Activated CD4-positive, alpha-beta T cell treated with anti-CD3 and anti-CD28 coated beads, Interleukin-2, amount 10 ng/mL, durations not matched to agents 24 days and 14 days (primary cell): ENCODE data around the gene INPP4B. TPM values are rescaled to one million over a fixed set of nuclear protein-coding genes. Genes with fewer than 3 reads are reported as not detected.

Experiments
- DNase-seq: peaks from one replicate; pipeline ENCODE4 v3.0.0; 2022
- H3K27ac Mint-ChIP-seq: one replicate; pipeline ENCODE4 v1.8.0; 2022; ENCODE audit warnings: mild to moderate bottlenecking, mixed read lengths
- H3K27me3 Mint-ChIP-seq: one replicate; pipeline ENCODE4 v1.8.0; 2022; ENCODE audit warnings: mixed read lengths
- H3K36me3 Mint-ChIP-seq: one replicate; pipeline ENCODE4 v1.8.0; 2022; ENCODE audit warnings: low read depth, mild to moderate bottlenecking, mixed read lengths
- H3K4me1 Mint-ChIP-seq: one replicate; pipeline ENCODE4 v1.8.0; 2021; ENCODE audit warnings: mixed read lengths
- H3K4me3 Mint-ChIP-seq: one replicate; pipeline ENCODE4 v1.8.0; 2022; ENCODE audit warnings: mild to moderate bottlenecking, moderate library complexity, mixed read lengths
- H3K9me3 Mint-ChIP-seq: one replicate; pipeline ENCODE4 v1.8.0; 2021; ENCODE audit warnings: mixed read lengths
- intact Hi-C: fragments of 100-400 bp; cut with micrococcal nuclease; formaldehyde crosslinking; loops from one replicate; pipeline ENCODE4 v1.15.1; 2023
- total RNA-seq: library from RNA; stranded (reverse); gene quantifications from 2 replicates; pipeline ENCODE4 v1.2.3, GENCODE V29; 2022

INPP4B gene
- total RNA-seq, 1 donor from 2014 or later, result 42.5 TPM

- no peak for DNase-seq
- intact Hi-C loops, result no loop called here
- H3K4me3 Mint-ChIP-seq, result no peak overlapping the region
- H3K27me3 Mint-ChIP-seq, result no peaks in the 10 kb centered on the region
- H3K4me1 Mint-ChIP-seq, result peaks cover 35% of the 10 kb centered on the region
- H3K36me3 Mint-ChIP-seq, result peaks cover 2% of the 10 kb centered on the region
- H3K27ac Mint-ChIP-seq, result no peak overlapping the region
- H3K9me3 Mint-ChIP-seq, result peaks cover 4% of the 10 kb centered on the region
These were observed 298.1 kb downstream of the INPP4B start for GRCh38 chr4:142547974-142548373.

- Mint-ChIP-seq H3K4me3 (no peak overlapping the region), H3K4me1 (peaks cover 15% of the 10 kb centered on the region), H3K36me3 (peaks cover 2% of the 10 kb centered on the region), H3K27me3 (no peaks in the 10 kb centered on the region), H3K27ac (no peak overlapping the region), H3K9me3 (peaks cover 4% of the 10 kb centered on the region)
- intact Hi-C loops, result no loop called here
- DNase-seq, result no peak
These were observed 301.5 kb downstream of the INPP4B start for GRCh38 chr4:142544594-142544993.

DNA sequence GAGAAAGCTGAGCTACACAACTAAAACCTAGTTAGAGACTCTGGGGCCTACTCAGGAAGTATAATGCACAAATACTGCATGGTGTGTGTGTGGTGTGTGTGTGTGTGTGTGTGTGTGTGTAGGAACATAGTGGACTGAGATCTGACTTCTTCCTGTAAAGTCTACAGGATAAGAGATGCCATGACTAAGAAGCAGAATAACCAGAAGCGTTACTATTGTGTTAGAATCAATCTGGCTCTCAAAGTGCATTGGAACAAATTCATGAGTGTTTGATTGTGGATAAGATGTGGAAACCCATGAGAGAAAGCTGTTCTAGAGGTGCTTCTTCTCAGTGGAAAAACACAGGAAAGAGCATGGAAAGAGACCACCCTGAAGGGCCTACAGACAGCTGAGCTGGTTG lies 302.1 kb downstream of the INPP4B start:
- no peak overlapping the region for H3K4me3 Mint-ChIP-seq

DNA sequence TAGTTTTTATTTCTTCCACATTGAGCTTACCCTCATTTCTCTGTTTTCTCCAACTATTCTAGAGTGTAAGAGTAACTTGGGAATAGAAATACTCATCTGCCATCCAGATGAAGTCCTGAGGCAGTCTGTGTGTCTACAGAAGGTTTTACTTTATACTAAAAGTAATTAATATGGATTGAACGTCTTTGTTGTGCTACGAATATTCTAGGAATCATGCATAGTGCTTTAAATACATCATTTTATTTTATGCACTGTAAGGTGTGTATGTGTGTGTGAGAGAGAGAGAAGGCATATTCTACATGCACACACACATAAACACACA lies 305.7 kb downstream of the INPP4B start:
- intact Hi-C loops, result no loop called here
- Mint-ChIP-seq H3K27ac (no peak overlapping the region), H3K4me1 (peaks cover 12% of the 10 kb centered on the region), H3K27me3 (no peaks in the 10 kb centered on the region), H3K4me3 (no peak overlapping the region), H3K9me3 (no peaks in the 10 kb centered on the region), H3K36me3 (no peaks in the 10 kb centered on the region)
- no peak for DNase-seq

More for the DNA sequence above, 302.1 kb downstream of the INPP4B start:
- DNase-seq, result no peak
- Mint-ChIP-seq H3K9me3 (peaks cover 4% of the 10 kb centered on the region), H3K4me1 (peaks cover 10% of the 10 kb centered on the region), H3K27ac (no peak overlapping the region), H3K27me3 (no peaks in the 10 kb centered on the region), H3K36me3 (peaks cover 2% of the 10 kb centered on the region)
- intact Hi-C loops, result no loop called here

- intact Hi-C loops, result no loop called here
- no peaks in the 10 kb centered on the region for H3K36me3 Mint-ChIP-seq
These were observed 306.2 kb downstream of the INPP4B start for GRCh38 chr4:142539796-142540482.

DNA sequence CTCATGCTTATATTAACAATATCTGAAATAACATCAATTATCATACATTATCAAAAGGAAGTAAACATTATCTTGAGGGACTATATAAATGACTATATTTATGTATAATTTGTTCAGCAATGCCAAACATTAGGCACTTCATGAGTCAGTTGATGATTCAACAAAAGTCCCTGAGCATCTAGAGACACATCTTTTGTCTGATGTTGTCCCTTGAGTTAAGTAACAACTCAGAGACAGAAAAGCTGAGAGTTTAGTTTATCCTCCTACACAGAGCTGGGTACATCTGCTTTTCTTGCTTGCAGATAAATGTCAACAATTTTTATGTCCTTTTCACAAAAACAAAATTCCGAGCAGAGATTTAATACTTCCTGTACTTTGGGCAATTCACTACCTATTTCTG lies 311.1 kb downstream of the INPP4B start:
- no peak overlapping the region for H3K27ac Mint-ChIP-seq
- H3K36me3 Mint-ChIP-seq, result no peaks in the 10 kb centered on the region
- no peaks in the 10 kb centered on the region for H3K9me3 Mint-ChIP-seq
- H3K4me1 Mint-ChIP-seq, result peaks cover 11% of the 10 kb centered on the region
- H3K4me3 Mint-ChIP-seq, result no peak overlapping the region
- intact Hi-C loops, result loop anchor here (2.0 kb wide), 1 partner anchor 16 kb away; no protein-coding TSS in a partner anchor
- no peaks in the 10 kb centered on the region for H3K27me3 Mint-ChIP-seq
- no peak for DNase-seq

More at GRCh38 chr4:142539796-142540482, 306.2 kb downstream of the INPP4B start:
- Mint-ChIP-seq H3K9me3 (no peaks in the 10 kb centered on the region), H3K27me3 (no peaks in the 10 kb centered on the region), H3K4me1 (peaks cover 14% of the 10 kb centered on the region), H3K4me3 (no peak overlapping the region), H3K27ac (no peak overlapping the region)
- no peak for DNase-seq

DNA sequence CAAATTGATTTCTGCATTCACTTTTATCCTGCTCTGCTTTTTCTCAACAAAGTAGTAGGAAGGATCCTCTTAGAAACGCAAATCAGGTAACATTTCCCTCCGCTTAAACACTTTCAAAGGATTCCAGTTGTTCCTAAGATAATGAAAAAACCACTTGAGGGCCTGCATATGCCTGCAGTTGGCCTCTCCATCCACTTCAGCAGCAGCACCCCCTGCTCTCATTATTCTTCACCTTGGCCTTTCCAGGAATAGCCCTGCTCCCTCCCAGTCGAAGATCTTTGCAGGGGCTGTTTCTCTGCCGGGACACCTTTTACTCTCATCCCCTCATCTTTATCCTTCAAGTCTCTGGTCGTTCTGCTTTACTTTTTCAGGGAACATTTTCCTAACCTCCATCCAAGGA lies 314.0 kb downstream of the INPP4B start:
- Mint-ChIP-seq H3K27ac (no peak overlapping the region), H3K4me3 (no peak overlapping the region), H3K27me3 (no peaks in the 10 kb centered on the region), H3K9me3 (no peaks in the 10 kb centered on the region), H3K4me1 (peaks cover 8% of the 10 kb centered on the region), H3K36me3 (no peaks in the 10 kb centered on the region)
- intact Hi-C loops, result no loop called here
- DNase-seq, result no peak

DNA sequence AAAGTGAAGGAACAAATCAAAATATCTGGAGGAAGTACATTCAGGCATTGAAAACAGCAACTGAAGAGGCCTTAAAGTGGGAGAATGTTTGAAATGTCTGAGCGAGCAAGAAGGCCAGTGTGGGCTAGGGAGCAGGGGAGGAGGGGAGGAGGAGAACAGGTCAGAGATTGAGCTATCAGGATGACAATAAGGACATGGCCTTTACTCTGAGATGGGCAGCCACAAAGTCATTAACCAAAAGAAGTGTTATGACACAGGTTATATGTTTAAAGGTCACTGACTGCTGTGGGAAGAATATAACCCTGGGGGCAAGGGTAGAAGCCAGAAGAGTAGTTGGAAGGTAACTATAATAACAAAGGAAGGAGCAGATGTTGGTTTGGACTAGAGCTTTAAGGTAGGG lies 315.4 kb downstream of the INPP4B start:
- Mint-ChIP-seq H3K4me1 (peaks cover 6% of the 10 kb centered on the region), H3K9me3 (peaks cover 3% of the 10 kb centered on the region), H3K27ac (no peak overlapping the region), H3K27me3 (no peaks in the 10 kb centered on the region), H3K36me3 (no peaks in the 10 kb centered on the region), H3K4me3 (no peak overlapping the region)
- DNase-seq, result no peak
- intact Hi-C loops, result no loop called here

DNA sequence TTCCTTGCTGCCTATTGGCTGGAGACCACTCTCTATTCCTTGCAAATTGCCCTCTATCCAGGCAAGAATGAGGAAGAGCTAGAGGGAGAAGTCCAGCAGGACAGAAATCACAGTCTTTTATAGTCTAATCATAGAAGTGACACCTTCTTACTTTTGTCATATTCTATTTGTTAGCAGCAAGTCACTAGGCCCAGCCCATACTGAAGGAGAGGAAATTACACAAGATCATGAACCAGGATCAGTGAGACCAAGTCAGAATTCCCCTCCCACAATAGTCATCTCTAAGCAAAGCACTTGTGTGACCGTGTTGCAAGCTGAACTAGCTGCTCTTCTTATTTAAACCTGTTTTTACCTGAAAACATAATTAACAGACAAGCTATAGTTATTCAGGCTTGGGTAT lies 317.7 kb downstream of the INPP4B start:
- H3K36me3 Mint-ChIP-seq, result no peaks in the 10 kb centered on the region

DNA sequence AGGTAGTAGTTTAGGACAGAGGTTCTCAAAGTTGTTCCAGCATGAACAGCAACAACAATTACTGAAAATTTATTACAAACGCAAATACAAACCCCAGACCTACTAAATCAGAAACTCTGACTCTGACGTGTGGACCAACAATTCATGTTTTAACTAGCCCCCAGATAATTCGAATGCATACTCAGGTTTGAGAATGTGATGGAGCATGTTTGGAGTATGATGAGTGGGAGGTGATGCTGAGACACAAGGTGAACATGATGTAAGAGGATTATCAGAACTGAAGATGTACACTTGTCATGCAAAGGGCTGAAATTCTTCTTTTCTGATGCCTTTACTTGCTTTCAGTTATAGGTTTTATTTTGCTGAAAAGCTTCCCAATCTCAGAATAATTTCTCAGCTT lies 323.0 kb downstream of the INPP4B start:
- DNase-seq, result no peak
- Mint-ChIP-seq H3K36me3 (no peaks in the 10 kb centered on the region), H3K27me3 (no peaks in the 10 kb centered on the region), H3K27ac (no peak overlapping the region), H3K9me3 (peaks cover 3% of the 10 kb centered on the region), H3K4me1 (no peaks in the 10 kb centered on the region), H3K4me3 (no peak overlapping the region)
- intact Hi-C loops, result no loop called here

More for the DNA sequence above, 317.7 kb downstream of the INPP4B start:
- intact Hi-C loops, result no loop called here
- Mint-ChIP-seq H3K27me3 (no peaks in the 10 kb centered on the region), H3K9me3 (peaks cover 3% of the 10 kb centered on the region), H3K4me1 (peaks cover 3% of the 10 kb centered on the region), H3K27ac (no peak overlapping the region), H3K4me3 (no peak overlapping the region)
- no peak for DNase-seq

DNA sequence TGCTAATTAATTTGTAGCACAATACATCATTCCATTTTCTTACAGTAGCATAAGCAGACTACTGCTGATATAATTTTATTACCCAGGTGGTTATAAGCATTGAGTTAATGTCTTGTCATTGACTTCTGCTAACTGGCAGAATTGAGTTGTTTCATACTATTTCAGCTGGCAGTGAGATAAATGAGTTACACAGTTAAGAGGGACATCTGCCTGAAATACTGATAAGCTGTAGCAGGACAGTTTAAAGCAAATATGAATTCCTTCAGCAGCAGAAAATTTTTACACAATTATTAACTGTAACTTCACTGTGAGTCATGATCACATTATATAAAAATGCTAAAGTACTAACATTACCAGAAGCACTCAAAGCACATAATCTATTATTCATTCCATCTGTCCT lies 326.8 kb downstream of the INPP4B start:
- intact Hi-C loops, result no loop called here
- Mint-ChIP-seq H3K27ac (no peak overlapping the region), H3K9me3 (peaks cover 3% of the 10 kb centered on the region), H3K4me3 (no peak overlapping the region), H3K27me3 (no peaks in the 10 kb centered on the region), H3K36me3 (no peaks in the 10 kb centered on the region), H3K4me1 (no peaks in the 10 kb centered on the region)
- DNase-seq, result no peak

DNA sequence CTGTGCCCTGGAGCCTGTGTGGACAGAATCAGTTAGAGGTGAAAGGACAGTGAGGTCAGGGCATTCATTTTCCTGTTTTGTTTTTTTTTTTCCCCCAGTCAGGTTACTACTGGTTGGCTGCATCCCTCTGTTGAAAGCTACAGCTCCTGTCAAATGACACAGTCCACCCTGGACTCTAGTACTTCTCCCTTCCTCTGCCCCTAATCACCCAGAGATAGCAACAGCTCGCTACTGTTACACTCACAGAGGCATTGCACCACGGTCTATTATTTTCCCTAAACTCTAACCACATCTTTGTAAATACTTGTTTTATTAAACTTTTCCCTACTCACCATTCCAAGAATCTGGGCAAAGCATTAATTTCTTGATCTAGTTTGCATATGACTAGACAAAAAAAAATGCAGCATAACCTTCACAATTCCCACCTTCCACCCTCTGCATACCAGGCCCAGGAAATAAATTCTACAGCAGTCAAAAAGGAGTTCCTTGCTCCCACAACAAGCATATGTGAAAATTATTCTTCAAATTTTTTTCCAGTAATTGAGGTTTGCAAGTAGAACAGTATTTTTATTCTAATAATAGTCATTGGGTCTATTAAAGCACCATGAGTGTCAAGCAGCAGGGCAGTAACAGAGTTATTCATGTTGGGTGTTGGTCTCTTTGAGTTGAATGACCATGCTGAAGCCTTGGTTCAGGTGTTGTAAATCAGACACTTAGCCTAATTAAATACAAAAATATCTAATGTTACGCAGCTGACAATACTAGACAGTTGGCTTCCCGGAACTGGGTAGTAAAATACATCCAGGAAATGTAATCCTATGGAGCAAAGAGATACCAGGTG lies 329.2 kb downstream of the INPP4B start:
- Mint-ChIP-seq H3K27ac (no peak overlapping the region), H3K27me3 (no peaks in the 10 kb centered on the region), H3K9me3 (peaks cover 3% of the 10 kb centered on the region), H3K36me3 (no peaks in the 10 kb centered on the region), H3K4me1 (no peaks in the 10 kb centered on the region), H3K4me3 (no peak overlapping the region)
- intact Hi-C loops, result no loop called here
- DNase-seq, result no peak

DNA sequence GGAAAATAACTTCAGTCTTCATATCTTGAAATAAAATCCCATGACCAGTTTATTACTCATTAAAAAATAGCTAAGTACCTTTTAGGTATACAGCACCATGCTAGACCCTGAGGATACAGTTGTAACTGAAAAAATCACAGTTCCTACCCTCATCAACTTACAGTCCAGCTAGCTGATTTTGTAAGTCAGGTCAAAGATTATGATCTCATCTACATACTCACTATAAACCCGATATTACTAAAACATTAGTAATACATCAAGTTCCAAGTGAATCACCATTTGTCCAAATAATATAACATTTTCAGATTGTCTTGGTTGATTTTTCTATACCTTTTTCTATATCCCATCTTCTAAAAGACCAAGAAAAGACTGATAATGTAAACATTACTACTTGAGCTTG lies 333.9 kb downstream of the INPP4B start:
- intact Hi-C loops, result no loop called here
- Mint-ChIP-seq H3K27ac (no peak overlapping the region), H3K4me3 (no peak overlapping the region), H3K27me3 (no peaks in the 10 kb centered on the region), H3K36me3 (no peaks in the 10 kb centered on the region), H3K9me3 (peaks cover 3% of the 10 kb centered on the region), H3K4me1 (no peaks in the 10 kb centered on the region)
- DNase-seq, result no peak

DNA sequence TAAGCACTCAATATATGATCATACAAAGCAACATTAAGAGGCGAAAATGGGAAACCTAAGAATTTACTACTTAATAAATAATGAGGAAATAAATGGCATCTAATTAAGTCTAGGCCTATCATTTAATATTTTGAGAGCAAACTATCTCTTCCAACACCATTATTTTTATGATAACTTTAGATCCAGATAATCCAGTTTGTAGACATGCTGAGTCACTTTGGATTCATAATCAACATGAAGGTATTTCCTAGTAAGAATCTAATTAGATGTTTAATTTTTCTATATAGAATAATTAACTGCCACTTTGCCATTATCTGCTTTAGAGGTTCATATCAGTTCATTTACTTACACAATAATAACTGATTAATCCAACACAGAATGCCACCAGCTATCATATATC lies 336.2 kb downstream of the INPP4B start:
- intact Hi-C loops, result no loop called here
- Mint-ChIP-seq H3K9me3 (peaks cover under 1% of the 10 kb centered on the region), H3K4me3 (no peak overlapping the region), H3K27me3 (no peaks in the 10 kb centered on the region), H3K4me1 (no peaks in the 10 kb centered on the region), H3K27ac (no peak overlapping the region), H3K36me3 (no peaks in the 10 kb centered on the region)
- DNase-seq, result no peak
